Adipose tissue (tissue), 3 donors: Measurements from ENCODE around the gene FIBCD1. TPM values are rescaled to one million over a fixed set of nuclear protein-coding genes. Genes with fewer than 3 reads are reported as not detected.

Experiments
- H3K27ac ChIP-seq: one replicate; pipeline ENCODE4 v1.5.1; 2013; ENCODE audit warnings: low read depth, low read length
- whole genome bisulfite sequencing, 3 donors: extraction: QIAGEN DNeasy Blood & Tissue Kit; methylation state at CpG; one replicate each; pipeline ENCODE4 v1.1.7; 2013; 5-methylcytosine and 5-hydroxymethylcytosine counted together
- polyA plus RNA-seq, 3 donors: library from polyadenylated mRNA; stranded (reverse); fragments of 200-250 nt; gene quantifications; one replicate each; pipeline ENCODE4 v1.2.3, GENCODE V29; 2013
- donor health status: healthy with polysubstance abuse.
- donor health status: Bipolar disorder and iron deficiency.
- donor health status: healthy.

The FIBCD1 gene
- polyA plus RNA-seq, 3 donors, result 0.18 to 4.6 (median 0.21) TPM

- WGBS, 3 donors, result 52 to 83% (median 74%) methylated on average over 7 of the region's 7 CpGs
- H3K27ac ChIP-seq, result no peak overlapping the region
Measured at GRCh38 chr9:130894546-130894945, 44.5 kb downstream of the FIBCD1 start.

- H3K27ac ChIP-seq, result no peak overlapping the region
Measured at GRCh38 chr9:130893341-130894101, 45.5 kb downstream of the FIBCD1 start.

GRCh38 chr9:130892477-130893304 lies 46.4 kb downstream of the FIBCD1 start:
- 61 to 82% (median 71%) methylated on average over 24 of the region's 24 CpGs for WGBS, 3 donors

More at GRCh38 chr9:130893341-130894101, 45.5 kb downstream of the FIBCD1 start:
- 43 to 86% (median 50%) methylated on average over 34 of the region's 34 CpGs for WGBS, 3 donors

GRCh38 chr9:130891688-130892476 lies 47.2 kb downstream of the FIBCD1 start:
- no peak overlapping the region for H3K27ac ChIP-seq
- 76 to 91% (median 77%) methylated on average over 18 of the region's 18 CpGs for WGBS, 3 donors

More at GRCh38 chr9:130892477-130893304, 46.4 kb downstream of the FIBCD1 start:
- no peak overlapping the region for H3K27ac ChIP-seq

GRCh38 chr9:130890870-130891687 lies 48.0 kb downstream of the FIBCD1 start:
- WGBS, 3 donors, result 87 to 91% (median 87%) methylated on average over 20 of the region's 20 CpGs
- no peak overlapping the region for H3K27ac ChIP-seq

- no peak overlapping the region for H3K27ac ChIP-seq
- 85 to 88% (median 86%) methylated on average over 9 of the region's 9 CpGs for WGBS, 3 donors
Measured at GRCh38 chr9:130890124-130890523, 48.9 kb downstream of the FIBCD1 start.

- no peak overlapping the region for H3K27ac ChIP-seq
- 87 to 94% (median 90%) methylated on average over 22 of the region's 22 CpGs for WGBS, 3 donors
Measured at GRCh38 chr9:130888146-130888885, 50.7 kb downstream of the FIBCD1 start.

- 86 to 93% (median 91%) methylated on average over 25 of the region's 25 CpGs for WGBS, 3 donors
- no peak overlapping the region for H3K27ac ChIP-seq
Measured at GRCh38 chr9:130887494-130888144, 51.4 kb downstream of the FIBCD1 start.

GRCh38 chr9:130886981-130887380 lies 52.1 kb downstream of the FIBCD1 start:
- no peak overlapping the region for H3K27ac ChIP-seq
- 93 to 95% (median 93%) methylated on average over 23 of the region's 23 CpGs for WGBS, 3 donors

- no peak overlapping the region for H3K27ac ChIP-seq
- WGBS, 3 donors, result 89 to 91% (median 90%) methylated on average over 35 of the region's 35 CpGs
Measured at GRCh38 chr9:130885484-130886375, 53.3 kb downstream of the FIBCD1 start.

- H3K27ac ChIP-seq, result no peak overlapping the region
- 88 to 91% (median 91%) methylated on average over 47 of the region's 47 CpGs for WGBS, 3 donors
Measured at GRCh38 chr9:130884542-130885483, 54.2 kb downstream of the FIBCD1 start.

GRCh38 chr9:130884111-130884531 lies 54.9 kb downstream of the FIBCD1 start:
- H3K27ac ChIP-seq, result no peak overlapping the region
- 89 to 90% (median 89%) methylated on average over 24 to 25 of the region's 25 CpGs for WGBS, 3 donors

- no peak overlapping the region for H3K27ac ChIP-seq
- WGBS, 3 donors, result 81 to 87% (median 83%) methylated on average over 4 to 5 of the region's 5 CpGs
Measured at GRCh38 chr9:130883479-130883878, 55.6 kb downstream of the FIBCD1 start.

GRCh38 chr9:130882696-130883225 lies 56.3 kb downstream of the FIBCD1 start:
- WGBS, 3 donors, result 87 to 92% (median 88%) methylated on average over 15 of the region's 15 CpGs
- H3K27ac ChIP-seq, result no peak overlapping the region

- no peak overlapping the region for H3K27ac ChIP-seq
- 86 to 91% (median 88%) methylated on average over 6 of the region's 6 CpGs for WGBS, 3 donors
Measured at GRCh38 chr9:130881516-130881915, 57.5 kb downstream of the FIBCD1 start.
